GM06990 (cell line): ENCODE results near the gene MAML3.

Experiments used
- DNase-seq: peaks from one replicate; pipeline ENCODE4 v3.0.0-alpha.2; 2011; ENCODE audit not compliant: insufficient read length; ENCODE audit errors: extremely low read depth
- H3K27me3 ChIP-seq: replicated peaks from 2 replicates; pipeline ENCODE4 v1.6.0; 2011; ENCODE audit warnings: low read length; ENCODE audit not compliant: control insufficient read depth, insufficient read depth
- H3K36me3 ChIP-seq: 2 replicates; pipeline ENCODE4 v1.5.1; 2011; ENCODE audit warnings: low read length; ENCODE audit not compliant: control insufficient read depth, insufficient read depth
- H3K4me3 ChIP-seq: replicated peaks from 2 replicates; pipeline ENCODE4 v1.5.1; 2011; ENCODE audit warnings: low read depth, mild to moderate bottlenecking, control low read depth, low read length
- TF ChIP-seq, protein P1 (sequence below): IDR thresholded peaks from 2 replicates; pipeline ENCODE4 v1.5.1; 2011; ENCODE audit warnings: low read length, control low read depth, mild to moderate bottlenecking, inconsistent platforms; ENCODE audit not compliant: insufficient read depth, poor library complexity, severe bottlenecking

Gene MAML3

GRCh38 chr4:139676365-139676764 lies 477.6 kb downstream of the MAML3 start:
- TF ChIP-seq, protein P1, sequence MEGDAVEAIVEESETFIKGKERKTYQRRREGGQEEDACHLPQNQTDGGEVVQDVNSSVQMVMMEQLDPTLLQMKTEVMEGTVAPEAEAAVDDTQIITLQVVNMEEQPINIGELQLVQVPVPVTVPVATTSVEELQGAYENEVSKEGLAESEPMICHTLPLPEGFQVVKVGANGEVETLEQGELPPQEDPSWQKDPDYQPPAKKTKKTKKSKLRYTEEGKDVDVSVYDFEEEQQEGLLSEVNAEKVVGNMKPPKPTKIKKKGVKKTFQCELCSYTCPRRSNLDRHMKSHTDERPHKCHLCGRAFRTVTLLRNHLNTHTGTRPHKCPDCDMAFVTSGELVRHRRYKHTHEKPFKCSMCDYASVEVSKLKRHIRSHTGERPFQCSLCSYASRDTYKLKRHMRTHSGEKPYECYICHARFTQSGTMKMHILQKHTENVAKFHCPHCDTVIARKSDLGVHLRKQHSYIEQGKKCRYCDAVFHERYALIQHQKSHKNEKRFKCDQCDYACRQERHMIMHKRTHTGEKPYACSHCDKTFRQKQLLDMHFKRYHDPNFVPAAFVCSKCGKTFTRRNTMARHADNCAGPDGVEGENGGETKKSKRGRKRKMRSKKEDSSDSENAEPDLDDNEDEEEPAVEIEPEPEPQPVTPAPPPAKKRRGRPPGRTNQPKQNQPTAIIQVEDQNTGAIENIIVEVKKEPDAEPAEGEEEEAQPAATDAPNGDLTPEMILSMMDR: no peak
- Histone ChIP-seq H3K27me3 (no peaks in the 10 kb centered on the region), H3K4me3 (no peak overlapping the region), H3K36me3 (no peaks in the 10 kb centered on the region)
- no peak for DNase-seq

DNA sequence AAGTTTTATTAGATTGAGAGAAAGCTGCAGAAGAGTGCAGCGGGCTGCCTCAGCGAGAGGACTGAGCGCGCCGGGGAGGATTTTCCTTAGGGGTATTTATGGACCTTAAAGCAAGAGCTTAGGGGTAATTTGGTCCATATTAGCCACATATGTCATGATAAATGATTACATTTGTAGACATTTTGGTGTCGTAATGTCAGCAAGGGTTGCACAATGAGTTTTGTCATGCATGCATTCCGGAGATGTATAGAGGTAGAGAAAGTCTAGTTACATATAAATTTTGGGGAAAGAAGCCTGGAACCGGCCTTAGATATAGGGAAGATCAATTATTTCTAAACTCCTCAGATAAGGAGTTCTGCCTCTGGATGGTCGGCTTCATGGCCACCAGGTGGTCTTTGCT lies 478.3 kb downstream of the MAML3 start:
- no peaks in the 10 kb centered on the region for H3K36me3 ChIP-seq
- no peak overlapping the region for H3K4me3 ChIP-seq
- no peak for DNase-seq
- no peaks in the 10 kb centered on the region for H3K27me3 ChIP-seq
- TF ChIP-seq, protein P1: no peak

DNA sequence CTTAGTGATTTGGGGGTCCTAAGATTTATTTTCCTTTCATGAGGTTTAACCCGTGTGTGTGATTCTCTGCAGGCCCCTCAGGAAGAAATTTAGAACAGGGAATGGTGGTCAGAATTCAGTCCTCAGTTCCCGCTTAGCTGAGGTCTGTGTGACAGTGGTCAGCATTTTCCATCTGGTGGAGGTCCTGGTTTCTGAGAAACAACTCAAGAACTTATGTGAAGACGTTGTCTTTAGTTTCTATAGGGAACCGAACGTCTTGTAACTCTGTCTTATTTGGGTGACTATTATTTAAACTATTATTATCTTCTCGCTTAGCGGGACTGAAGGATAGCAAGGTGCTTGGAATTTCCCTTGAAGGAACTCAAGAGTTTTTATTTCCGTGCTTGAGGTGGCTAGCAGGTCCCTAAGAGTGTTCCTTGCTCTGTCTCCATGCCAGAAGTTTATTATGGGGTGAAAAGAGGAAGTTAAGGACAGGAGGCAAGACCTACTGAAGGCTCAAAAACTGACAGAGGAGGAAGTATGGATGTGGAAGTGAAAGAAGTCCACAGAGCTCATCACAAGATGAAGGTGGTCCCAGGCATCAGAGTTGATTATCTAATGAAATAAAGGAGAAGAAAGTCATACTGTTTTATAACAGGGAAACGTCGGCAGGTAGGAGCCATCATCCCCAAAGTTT lies 479.0 kb downstream of the MAML3 start:
- DNase-seq: no peak
- no peak overlapping the region for H3K4me3 ChIP-seq

DNA sequence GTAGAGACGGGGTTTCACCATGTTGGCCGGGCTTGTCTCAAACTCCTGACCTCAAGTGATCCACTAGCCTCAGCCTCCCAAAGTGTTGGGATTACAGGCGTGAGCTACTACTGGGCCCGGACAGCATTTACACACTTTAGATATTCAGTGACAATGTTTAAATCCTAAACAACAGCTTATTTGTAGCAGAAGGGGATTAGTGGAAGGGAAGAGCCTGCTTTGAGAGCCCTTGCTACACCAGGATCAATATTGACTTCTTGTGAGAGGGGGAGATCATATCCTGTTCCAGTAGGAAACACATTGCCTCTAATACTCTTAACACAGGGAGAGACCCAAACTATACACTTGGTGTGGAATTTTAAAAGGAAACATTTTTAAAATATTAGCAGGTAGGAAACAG lies 481.3 kb downstream of the MAML3 start:
- no peaks in the 10 kb centered on the region for H3K36me3 ChIP-seq
- no peak for DNase-seq
- H3K4me3 ChIP-seq: no peak overlapping the region
- H3K27me3 ChIP-seq: no peaks in the 10 kb centered on the region
- TF ChIP-seq, protein P1: no peak

More for the DNA sequence above, 479.0 kb downstream of the MAML3 start:
- Histone ChIP-seq H3K36me3 (no peaks in the 10 kb centered on the region), H3K27me3 (no peaks in the 10 kb centered on the region)
- TF ChIP-seq, protein P1: no peak

DNA sequence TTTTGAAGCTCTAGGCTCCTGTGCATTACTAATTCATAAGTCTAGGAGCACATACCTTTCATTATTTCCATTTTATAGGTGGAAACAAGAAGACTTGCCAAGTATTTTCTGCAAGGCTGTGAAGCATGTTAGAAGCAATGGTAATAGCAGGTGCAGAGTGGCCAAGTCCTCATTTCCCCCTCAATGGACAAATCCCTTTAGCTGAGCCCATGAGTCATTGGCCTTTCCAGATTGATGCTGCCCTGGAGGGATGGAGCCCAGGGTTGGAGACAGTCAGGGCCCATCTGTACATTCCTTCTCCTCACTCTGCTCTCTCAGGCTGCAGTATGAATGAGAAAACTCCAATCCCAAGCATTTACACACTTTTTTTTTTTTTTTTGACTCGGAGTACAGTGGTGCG lies 481.8 kb downstream of the MAML3 start:
- H3K36me3 ChIP-seq: no peaks in the 10 kb centered on the region
- H3K4me3 ChIP-seq: no peak overlapping the region
- TF ChIP-seq, protein P1: no peak
- no peaks in the 10 kb centered on the region for H3K27me3 ChIP-seq
- no peak for DNase-seq

DNA sequence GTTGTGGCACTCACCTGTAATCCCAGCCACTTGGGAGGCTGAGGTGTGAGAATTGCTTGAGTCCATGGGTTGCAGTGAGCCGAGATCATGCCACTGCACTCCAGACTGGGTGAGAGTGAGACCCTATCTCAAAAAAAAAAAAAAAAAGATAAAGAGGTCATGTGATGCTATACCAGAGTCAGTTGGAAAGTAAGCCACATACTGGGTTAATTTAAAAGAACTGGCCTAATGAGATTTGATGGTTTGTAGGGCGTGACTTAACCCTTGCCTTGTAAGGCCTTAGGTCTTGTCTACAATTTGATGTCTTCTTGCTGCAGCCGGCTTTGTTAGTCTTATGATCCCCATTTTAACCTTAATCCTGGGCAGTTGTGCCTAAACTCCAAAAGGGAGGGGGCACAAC lies 483.2 kb downstream of the MAML3 start:
- no peak for DNase-seq

More for the DNA sequence above, 483.2 kb downstream of the MAML3 start:
- Histone ChIP-seq H3K27me3 (no peaks in the 10 kb centered on the region), H3K36me3 (no peaks in the 10 kb centered on the region), H3K4me3 (no peak overlapping the region)
- TF ChIP-seq, protein P1: no peak
